Lower leg skin (tissue), 3 donors: ENCODE data around the gene GGTA1.

Experiments used
- CTCF ChIP-seq, 3 donors: fragments of 450-650 bp; IDR thresholded peaks; one replicate each; pipeline ENCODE4 v1.5.1; 2016; ENCODE audit warnings: antibody characterized with exemption in 3 of 3, mild to moderate bottlenecking in 3 of 3, moderate library complexity in 2 of 3
- POLR2A ChIP-seq, 2 donors: fragments of 450-650 bp; IDR thresholded peaks; one replicate each; pipeline ENCODE4 v1.6.1; 2016 to 2017; ENCODE audit warnings: antibody characterized with exemption in 2 of 2, mild to moderate bottlenecking in 1 of 2, moderate library complexity in 1 of 2

- TF ChIP-seq CTCF (IDR thresholded peaks at IDR 0.05) (no peak), POLR2A (IDR thresholded peaks at IDR 0.05) (no peak)
These were observed 34.7 kb downstream of the GGTA1 start for GRCh38 chr9:121464968-121465367.
